ENCODE data around the gene NEK4. TPM values are rescaled to one million over a fixed set of nuclear protein-coding genes. Genes with fewer than 3 reads are reported as not detected.

The NEK4 gene
- total and polyA plus RNA-seq, 2 of the 13 experiments (the other 11 are each of a cell fraction or from before 2014, with no cell fraction given) = 16.5 to 38.0 TPM

DNA sequence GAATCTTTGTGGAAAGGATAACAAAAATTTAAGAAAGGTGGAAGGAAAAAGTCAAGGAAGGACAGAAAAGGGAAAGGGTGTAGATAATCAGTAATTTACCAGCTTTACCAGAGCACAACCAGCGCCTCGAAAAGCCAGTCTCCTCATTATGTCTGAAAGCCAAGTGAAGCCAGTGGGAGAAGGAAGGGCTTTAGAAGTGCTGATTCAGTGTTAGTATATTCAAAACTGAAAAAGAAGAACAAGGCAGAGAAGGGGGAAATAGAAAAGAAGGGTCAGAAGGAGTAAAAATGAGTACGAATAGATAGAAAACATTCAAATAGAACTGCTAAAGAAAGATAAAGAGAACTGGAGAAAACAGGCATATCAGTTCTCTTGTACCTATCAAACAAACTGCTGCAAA, 89.1 kb downstream of the NEK4 start:
- ATAC-seq (no peak), DNase-seq (ENCODE audit: low spot score) (no peak), FAIRE-seq (no peak)
- in situ Hi-C loops (cut with HindIII; ENCODE audit: extremely low pct_ligation_motif_present, low pct_unique_long_range_greater_than_20kb) (loop anchor here (10.0 kb wide), 1 partner anchor 227 kb away; the partner anchor contains the start of genes NISCH and TNNC1), intact Hi-C loops (cut with micrococcal nuclease; ENCODE audit: unreplicated experiment) (no loop called here)
- no peak overlapping the region for H2AFZ ChIP-seq (ENCODE audit: low read length)
- H3K9me3 ChIP-seq (ENCODE audit: low read length) = no peaks in the 10 kb centered on the region
- peak overlapping the region; percentile 45 for H3K4me2 ChIP-seq (ENCODE audit: low read depth, low read length)
- H3K36me3 ChIP-seq (replicated peaks in 1 of 2; ENCODE audit: control insufficient read depth in 1 of 2, insufficient read depth in 2 of 2, low read length in 2 of 2) = peaks cover 4 to 30% of the 10 kb centered on the region in 2 experiments
- WGBS (ENCODE audit: low lambda C conversion rate) = 91% methylated on average over 3 of the region's 3 CpGs
- POLR2A ChIA-PET = interaction anchor here (1.0 to 1.1 kb wide), 2 partner anchors 24 to 145 kb away, joined by 4 to 8 read pairs; partner anchors contain the start of genes GLT8D1, SPCS1 and UQCC5
- peak overlapping the region; percentile 19; the same call in 1 of the 2 replicates for H3K9ac ChIP-seq (ENCODE audit: insufficient read depth, low read depth, low read length)
- H4K20me1 ChIP-seq (ENCODE audit: insufficient read depth, low read length) = no peaks in the 10 kb centered on the region; the same call in 1 of the 2 replicates
- no peak overlapping the region for H3K4me3 ChIP-seq (replicated peaks in 1 of 3; ENCODE audit: insufficient read depth in 1 of 3, low read depth in 2 of 3, low read length in 3 of 3)
- H3K4me1 ChIP-seq (ENCODE audit: insufficient read depth, low read length) = peaks cover 66% of the 10 kb centered on the region
- TF ChIP-seq, protein P1, sequence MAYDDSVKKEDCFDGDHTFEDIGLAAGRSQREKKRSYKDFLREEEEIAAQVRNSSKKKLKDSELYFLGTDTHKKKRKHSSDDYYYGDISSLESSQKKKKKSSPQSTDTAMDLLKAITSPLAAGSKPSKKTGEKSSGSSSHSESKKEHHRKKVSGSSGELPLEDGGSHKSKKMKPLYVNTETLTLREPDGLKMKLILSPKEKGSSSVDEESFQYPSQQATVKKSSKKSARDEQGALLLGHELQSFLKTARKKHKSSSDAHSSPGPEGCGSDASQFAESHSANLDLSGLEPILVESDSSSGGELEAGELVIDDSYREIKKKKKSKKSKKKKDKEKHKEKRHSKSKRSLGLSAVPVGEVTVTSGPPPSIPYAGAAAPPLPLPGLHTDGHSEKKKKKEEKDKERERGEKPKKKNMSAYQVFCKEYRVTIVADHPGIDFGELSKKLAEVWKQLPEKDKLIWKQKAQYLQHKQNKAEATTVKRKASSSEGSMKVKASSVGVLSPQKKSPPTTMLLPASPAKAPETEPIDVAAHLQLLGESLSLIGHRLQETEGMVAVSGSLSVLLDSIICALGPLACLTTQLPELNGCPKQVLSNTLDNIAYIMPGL (CRISPR knock-in tag; IDR thresholded peaks at IDR 0.05; ENCODE audit: borderline replicate concordance in 1 of 2, low read depth in 1 of 2) = 0 out of 4 replicates have a peak, but pooled peaks of 1 of the 2 experiments have one; percentile 15
- TF ChIP-seq, protein P2, sequence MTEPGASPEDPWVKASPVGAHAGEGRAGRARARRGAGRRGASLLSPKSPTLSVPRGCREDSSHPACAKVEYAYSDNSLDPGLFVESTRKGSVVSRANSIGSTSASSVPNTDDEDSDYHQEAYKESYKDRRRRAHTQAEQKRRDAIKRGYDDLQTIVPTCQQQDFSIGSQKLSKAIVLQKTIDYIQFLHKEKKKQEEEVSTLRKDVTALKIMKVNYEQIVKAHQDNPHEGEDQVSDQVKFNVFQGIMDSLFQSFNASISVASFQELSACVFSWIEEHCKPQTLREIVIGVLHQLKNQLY (CRISPR knock-in tag; IDR thresholded peaks at IDR 0.05) = no peak
- peaks cover 56% of the 10 kb centered on the region for H3K79me2 ChIP-seq (ENCODE audit: insufficient read depth, low read length)
- CTCF ChIA-PET (ENCODE audit: low intra/inter-chr PET ratio, low total read pairs) = interaction anchor here (1.2 kb wide), 1 partner anchor 210 kb away, joined by 3 read pairs; no protein-coding TSS in a partner anchor
- no peaks in the 10 kb centered on the region; a peak in 1 of 5 replicates for H3K27me3 ChIP-seq (ENCODE audit: control insufficient read depth in 1 of 2, insufficient read depth in 2 of 2, low read length in 2 of 2)
- H3K27ac ChIP-seq (ENCODE audit: extremely low read length, insufficient read depth, low read length) = peak overlapping the region; percentile 70
- no TSS peak for BruUV-seq (replicated peaks)

DNA sequence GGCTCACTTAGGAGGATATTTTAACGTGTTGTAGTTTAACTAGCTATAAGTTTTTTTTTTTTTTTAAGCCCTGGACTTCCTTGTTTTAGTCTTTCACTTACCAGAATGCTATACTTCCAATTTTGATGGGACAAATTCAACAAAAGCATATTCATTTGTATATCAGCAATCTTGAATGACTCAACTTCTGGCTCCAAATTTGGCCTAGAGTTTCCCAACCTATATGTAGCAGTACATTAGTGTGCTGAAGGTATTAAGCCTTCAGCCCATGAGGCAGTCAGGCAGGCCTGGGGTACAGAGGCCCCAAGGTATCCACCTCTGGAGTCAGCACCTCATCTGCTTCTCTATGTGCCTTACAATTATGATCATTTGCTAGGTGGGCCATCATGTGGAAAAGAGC, 90.9 kb downstream of the NEK4 start:
- intact Hi-C loops (cut with micrococcal nuclease; ENCODE audit: unreplicated experiment) = no loop called here
- ChIA-PET CTCF (ENCODE audit: low intra/inter-chr PET ratio, low total read pairs) (no interaction called here), POLR2A (no interaction called here)
- peaks cover 66% of the 10 kb centered on the region for H3K4me1 ChIP-seq (ENCODE audit: insufficient read depth, low read length)
- no peak overlapping the region for H3K27ac ChIP-seq (ENCODE audit: extremely low read length, insufficient read depth, low read length)
- peaks cover 46% of the 10 kb centered on the region for H3K79me2 ChIP-seq (ENCODE audit: insufficient read depth, low read length)
- WGBS (ENCODE audit: low lambda C conversion rate) = 94% methylated on average over 1 of the region's 1 CpG
- no peaks in the 10 kb centered on the region for H3K27me3 ChIP-seq (ENCODE audit: control insufficient read depth in 1 of 2, insufficient read depth in 2 of 2, low read length in 2 of 2)
- no peak overlapping the region for H3K4me2 ChIP-seq (ENCODE audit: low read depth, low read length)
- no peak for FAIRE-seq
- H4K20me1 ChIP-seq (ENCODE audit: insufficient read depth, low read length) = no peaks in the 10 kb centered on the region
- no peaks in the 10 kb centered on the region for H3K9me3 ChIP-seq (ENCODE audit: low read length)
- H2AFZ ChIP-seq (ENCODE audit: low read length) = no peak overlapping the region
- H3K4me3 ChIP-seq (replicated peaks in 1 of 3; ENCODE audit: insufficient read depth in 1 of 3, low read depth in 2 of 3, low read length in 3 of 3) = no peak overlapping the region
- ATAC-seq = no peak
- no peak for DNase-seq (ENCODE audit: low spot score)
- BruUV-seq (replicated peaks) = no TSS peak
- H3K9ac ChIP-seq (ENCODE audit: insufficient read depth, low read depth, low read length) = no peak overlapping the region
- H3K36me3 ChIP-seq (replicated peaks in 1 of 2; ENCODE audit: control insufficient read depth in 1 of 2, insufficient read depth in 2 of 2, low read length in 2 of 2) = peaks cover 7 to 43% of the 10 kb centered on the region in 2 experiments
- in situ Hi-C loops (cut with HindIII; ENCODE audit: extremely low pct_ligation_motif_present, low pct_unique_long_range_greater_than_20kb) = loop anchor here (10.0 kb wide), 1 partner anchor 225 kb away; the partner anchor contains the start of genes NISCH and TNNC1
- TF ChIP-seq IKZF4 (CRISPR knock-in tag; IDR thresholded peaks at IDR 0.05; ENCODE audit: borderline replicate concordance, low read depth, not compliant biosample characterization) = no peak
- TF ChIP-seq, protein P3, sequence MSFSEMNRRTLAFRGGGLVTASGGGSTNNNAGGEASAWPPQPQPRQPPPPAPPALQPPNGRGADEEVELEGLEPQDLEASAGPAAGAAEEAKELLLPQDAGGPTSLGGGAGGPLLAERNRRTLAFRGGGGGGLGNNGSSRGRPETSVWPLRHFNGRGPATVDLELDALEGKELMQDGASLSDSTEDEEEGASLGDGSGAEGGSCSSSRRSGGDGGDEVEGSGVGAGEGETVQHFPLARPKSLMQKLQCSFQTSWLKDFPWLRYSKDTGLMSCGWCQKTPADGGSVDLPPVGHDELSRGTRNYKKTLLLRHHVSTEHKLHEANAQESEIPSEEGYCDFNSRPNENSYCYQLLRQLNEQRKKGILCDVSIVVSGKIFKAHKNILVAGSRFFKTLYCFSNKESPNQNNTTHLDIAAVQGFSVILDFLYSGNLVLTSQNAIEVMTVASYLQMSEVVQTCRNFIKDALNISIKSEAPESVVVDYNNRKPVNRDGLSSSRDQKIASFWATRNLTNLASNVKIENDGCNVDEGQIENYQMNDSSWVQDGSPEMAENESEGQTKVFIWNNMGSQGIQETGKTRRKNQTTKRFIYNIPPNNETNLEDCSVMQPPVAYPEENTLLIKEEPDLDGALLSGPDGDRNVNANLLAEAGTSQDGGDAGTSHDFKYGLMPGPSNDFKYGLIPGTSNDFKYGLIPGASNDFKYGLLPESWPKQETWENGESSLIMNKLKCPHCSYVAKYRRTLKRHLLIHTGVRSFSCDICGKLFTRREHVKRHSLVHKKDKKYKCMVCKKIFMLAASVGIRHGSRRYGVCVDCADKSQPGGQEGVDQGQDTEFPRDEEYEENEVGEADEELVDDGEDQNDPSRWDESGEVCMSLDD (CRISPR knock-in tag; IDR thresholded peaks at IDR 0.05; ENCODE audit: borderline replicate concordance) = no peak
- TF ChIP-seq, protein P4, sequence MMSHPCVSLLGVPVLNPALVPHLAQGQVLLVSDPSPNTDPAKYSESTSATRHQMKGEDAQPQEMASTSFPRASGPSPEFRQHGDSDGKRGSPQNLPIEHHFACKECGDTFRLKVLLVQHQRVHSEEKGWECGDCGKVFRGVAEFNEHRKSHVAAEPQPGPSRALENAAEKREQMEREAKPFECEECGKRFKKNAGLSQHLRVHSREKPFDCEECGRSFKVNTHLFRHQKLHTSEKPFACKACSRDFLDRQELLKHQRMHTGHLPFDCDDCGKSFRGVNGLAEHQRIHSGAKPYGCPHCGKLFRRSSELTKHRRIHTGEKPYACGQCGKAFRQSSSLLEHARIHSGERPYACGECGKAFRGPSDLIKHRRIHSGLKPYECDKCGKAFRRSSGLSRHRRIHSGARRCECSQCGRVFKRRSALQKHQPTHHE (CRISPR knock-in tag; IDR thresholded peaks at IDR 0.05; ENCODE audit: borderline replicate concordance) = no peak
- no peak for TF ChIP-seq ZNF670 (CRISPR knock-in tag; IDR thresholded peaks at IDR 0.05; ENCODE audit: borderline replicate concordance)
- TF ChIP-seq TOE1 (CRISPR knock-in tag; IDR thresholded peaks at IDR 0.05) = no peak
- TF ChIP-seq, protein P5, sequence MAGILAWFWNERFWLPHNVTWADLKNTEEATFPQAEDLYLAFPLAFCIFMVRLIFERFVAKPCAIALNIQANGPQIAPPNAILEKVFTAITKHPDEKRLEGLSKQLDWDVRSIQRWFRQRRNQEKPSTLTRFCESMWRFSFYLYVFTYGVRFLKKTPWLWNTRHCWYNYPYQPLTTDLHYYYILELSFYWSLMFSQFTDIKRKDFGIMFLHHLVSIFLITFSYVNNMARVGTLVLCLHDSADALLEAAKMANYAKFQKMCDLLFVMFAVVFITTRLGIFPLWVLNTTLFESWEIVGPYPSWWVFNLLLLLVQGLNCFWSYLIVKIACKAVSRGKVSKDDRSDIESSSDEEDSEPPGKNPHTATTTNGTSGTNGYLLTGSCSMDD (CRISPR knock-in tag; IDR thresholded peaks at IDR 0.05) = no peak

Data from HepG2 (cell line).